Progenitor cell of endocrine pancreas (in vitro differentiated cells): ENCODE measurements around the gene CYP26B1. TPM values are rescaled to one million over a fixed set of nuclear protein-coding genes. Genes with fewer than 3 reads are reported as not detected.
"Not testable (repeated sequence)": the region's sequence is repeated elsewhere in the genome, so short reads cannot be mapped to it uniquely, and the experiment has no call there.

Source experiments
- DNase-seq: peaks from one replicate; pipeline ENCODE4 v3.0.0; 2021; ENCODE audit warnings: low spot score; ENCODE audit not compliant: unreplicated experiment
- H3K27ac Mint-ChIP-seq: 2 replicates; pipeline ENCODE4 v1.8.0; 2021; ENCODE audit warnings: mild to moderate bottlenecking, moderate library complexity, mixed read lengths
- H3K27me3 Mint-ChIP-seq: 2 replicates; pipeline ENCODE4 v1.8.0; 2021; ENCODE audit warnings: mixed read lengths
- H3K36me3 Mint-ChIP-seq: 2 replicates; pipeline ENCODE4 v1.8.0; 2022; ENCODE audit warnings: mixed read lengths; ENCODE audit not compliant: insufficient read depth
- H3K4me1 Mint-ChIP-seq: 2 replicates; pipeline ENCODE4 v1.8.0; 2021; ENCODE audit warnings: low read depth, mixed read lengths
- H3K4me3 Mint-ChIP-seq: 2 replicates; pipeline ENCODE4 v1.8.0; 2021; ENCODE audit warnings: low read depth, mild to moderate bottlenecking, moderate library complexity, mixed read lengths
- H3K9me3 Mint-ChIP-seq: 2 replicates; pipeline ENCODE4 v1.8.0; 2021; ENCODE audit warnings: low read depth, mixed read lengths
- total RNA-seq: library from RNA; stranded (reverse); gene quantifications from 2 replicates; pipeline ENCODE4 v1.2.1, GENCODE V29; 2021
- TF ChIP-seq, protein P1 (sequence below): fragments of 200-600 bp; sonication (generic); IDR thresholded peaks from one replicate; pipeline ENCODE4 v1.5.0; 2021; ENCODE audit warnings: antibody characterized with exemption, mild to moderate bottlenecking; ENCODE audit not compliant: unreplicated experiment

The CYP26B1 gene
- total RNA-seq, 1 donor from 2014 or later = 31.5 TPM

DNA sequence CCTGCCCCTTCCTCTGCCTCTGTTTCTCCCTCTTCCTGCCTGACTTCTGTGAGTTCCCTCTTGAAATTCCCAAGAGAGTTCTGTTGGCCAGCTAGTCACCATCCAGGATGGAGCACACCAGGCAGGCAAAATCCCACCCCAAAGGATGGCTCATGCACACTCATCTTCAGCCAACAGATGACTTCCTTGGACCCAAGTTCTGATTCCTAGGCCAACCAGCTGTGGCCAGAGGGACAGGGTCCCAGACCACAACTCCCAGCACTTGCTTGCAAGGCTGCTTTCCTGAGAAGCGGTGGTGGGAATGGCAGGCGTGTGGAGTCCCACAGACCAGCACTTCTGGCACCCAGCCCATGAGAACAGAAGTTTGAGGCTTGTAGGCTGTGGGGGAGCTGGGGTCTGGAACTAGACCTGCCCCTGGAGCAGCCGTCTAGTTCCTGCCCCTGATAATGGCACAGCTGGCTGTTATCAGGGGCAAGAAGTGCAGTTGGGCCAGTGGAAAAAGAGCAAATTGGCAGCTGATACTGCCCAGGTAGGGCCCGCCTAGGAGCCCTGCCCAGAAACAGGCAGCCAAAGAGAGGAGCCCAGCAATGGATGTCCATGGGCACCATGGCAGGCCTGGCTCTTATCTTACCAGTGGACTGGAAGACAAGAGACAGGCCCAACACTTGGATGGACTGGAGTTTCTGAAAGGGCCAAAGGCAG lies 56.7 kb downstream of the CYP26B1 start:
- peaks cover 3% of the 10 kb centered on the region for H3K27me3 Mint-ChIP-seq
- H3K27ac Mint-ChIP-seq = no peak overlapping the region
- no peak for DNase-seq
- peaks cover 4% of the 10 kb centered on the region for H3K9me3 Mint-ChIP-seq
- H3K36me3 Mint-ChIP-seq = peaks cover 3% of the 10 kb centered on the region
- no peaks in the 10 kb centered on the region for H3K4me1 Mint-ChIP-seq
- TF ChIP-seq, protein P1, sequence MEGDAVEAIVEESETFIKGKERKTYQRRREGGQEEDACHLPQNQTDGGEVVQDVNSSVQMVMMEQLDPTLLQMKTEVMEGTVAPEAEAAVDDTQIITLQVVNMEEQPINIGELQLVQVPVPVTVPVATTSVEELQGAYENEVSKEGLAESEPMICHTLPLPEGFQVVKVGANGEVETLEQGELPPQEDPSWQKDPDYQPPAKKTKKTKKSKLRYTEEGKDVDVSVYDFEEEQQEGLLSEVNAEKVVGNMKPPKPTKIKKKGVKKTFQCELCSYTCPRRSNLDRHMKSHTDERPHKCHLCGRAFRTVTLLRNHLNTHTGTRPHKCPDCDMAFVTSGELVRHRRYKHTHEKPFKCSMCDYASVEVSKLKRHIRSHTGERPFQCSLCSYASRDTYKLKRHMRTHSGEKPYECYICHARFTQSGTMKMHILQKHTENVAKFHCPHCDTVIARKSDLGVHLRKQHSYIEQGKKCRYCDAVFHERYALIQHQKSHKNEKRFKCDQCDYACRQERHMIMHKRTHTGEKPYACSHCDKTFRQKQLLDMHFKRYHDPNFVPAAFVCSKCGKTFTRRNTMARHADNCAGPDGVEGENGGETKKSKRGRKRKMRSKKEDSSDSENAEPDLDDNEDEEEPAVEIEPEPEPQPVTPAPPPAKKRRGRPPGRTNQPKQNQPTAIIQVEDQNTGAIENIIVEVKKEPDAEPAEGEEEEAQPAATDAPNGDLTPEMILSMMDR = no peak
- H3K4me3 Mint-ChIP-seq = no peak overlapping the region

- no peak for DNase-seq
- Mint-ChIP-seq H3K27ac (no peak overlapping the region), H3K4me3 (no peak overlapping the region), H3K4me1 (no peaks in the 10 kb centered on the region), H3K27me3 (peaks cover 3% of the 10 kb centered on the region), H3K9me3 (peaks cover 4% of the 10 kb centered on the region), H3K36me3 (peaks cover 3% of the 10 kb centered on the region)
- TF ChIP-seq, protein P1 = no peak
Measured at GRCh38 chr2:72090271-72090720, 57.4 kb downstream of the CYP26B1 start.

GRCh38 chr2:72089537-72089936 lies 58.1 kb downstream of the CYP26B1 start:
- H3K9me3 Mint-ChIP-seq = peaks cover 4% of the 10 kb centered on the region
- TF ChIP-seq, protein P1 = no peak
- no peak overlapping the region for H3K27ac Mint-ChIP-seq
- no peak overlapping the region for H3K4me3 Mint-ChIP-seq
- peaks cover 5% of the 10 kb centered on the region for H3K27me3 Mint-ChIP-seq
- H3K36me3 Mint-ChIP-seq = peaks cover 3% of the 10 kb centered on the region
- H3K4me1 Mint-ChIP-seq = no peaks in the 10 kb centered on the region
- no peak for DNase-seq

DNA sequence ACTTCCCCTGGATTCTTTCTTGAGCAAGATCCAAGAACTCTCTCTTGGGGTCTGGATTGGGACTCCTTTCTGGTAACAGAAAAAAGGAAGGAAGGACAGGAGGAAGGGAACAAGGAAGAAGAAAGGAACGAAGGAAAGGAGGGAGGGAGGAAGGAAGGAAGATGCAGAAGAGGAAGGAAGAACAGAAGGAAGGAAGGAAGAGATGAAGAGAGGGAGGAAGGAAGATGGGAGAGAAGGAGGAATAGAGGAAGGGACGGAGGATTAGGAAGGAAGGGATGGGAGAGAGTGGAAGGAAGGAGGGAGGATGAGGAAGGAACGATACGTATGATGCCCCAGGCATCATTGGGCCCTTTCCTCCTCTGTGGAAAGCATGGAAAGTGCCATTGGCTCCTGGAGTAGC lies 58.6 kb downstream of the CYP26B1 start:
- H3K27me3 Mint-ChIP-seq = peaks cover 6% of the 10 kb centered on the region
- DNase-seq = no peak
- H3K36me3 Mint-ChIP-seq = peaks cover 3% of the 10 kb centered on the region
- no peak overlapping the region for H3K27ac Mint-ChIP-seq
- H3K4me3 Mint-ChIP-seq = no peak overlapping the region
- H3K9me3 Mint-ChIP-seq = peaks cover 4% of the 10 kb centered on the region
- no peaks in the 10 kb centered on the region for H3K4me1 Mint-ChIP-seq
- TF ChIP-seq, protein P1 = no peak

- not testable (repeated sequence) for H3K4me1 Mint-ChIP-seq, H3K4me3 Mint-ChIP-seq, H3K27me3 Mint-ChIP-seq, H3K27ac Mint-ChIP-seq, DNase-seq, H3K9me3 Mint-ChIP-seq, H3K36me3 Mint-ChIP-seq
Measured at GRCh38 chr2:72086871-72087633, 60.6 kb downstream of the CYP26B1 start.

GRCh38 chr2:72085513-72085912 lies 62.1 kb downstream of the CYP26B1 start:
- TF ChIP-seq, protein P1 = no peak
- Mint-ChIP-seq H3K4me3 (no peak overlapping the region), H3K27me3 (peaks cover 4% of the 10 kb centered on the region)

More at GRCh38 chr2:72085513-72085912, 62.1 kb downstream of the CYP26B1 start:
- Mint-ChIP-seq H3K4me1 (no peaks in the 10 kb centered on the region), H3K36me3 (peaks cover 3% of the 10 kb centered on the region), H3K27ac (no peak overlapping the region), H3K9me3 (peaks cover 4% of the 10 kb centered on the region)
- DNase-seq = no peak
